HEK293 (cell line): ENCODE measurements around the gene DCDC2B.

Experiments
- BCL11A ChIP-seq: fragments of 450-650 bp; formaldehyde crosslinking; IDR thresholded peaks from 2 replicates; pipeline ENCODE4 v1.5.1; 2016; ENCODE audit warnings: low read depth, missing biosample characterization, missing genetic modification characterization
- HOXA7 ChIP-seq: sonication (generic); formaldehyde crosslinking; IDR thresholded peaks from 2 replicates; pipeline ENCODE4 v1.8.1; 2022; ENCODE audit warnings: missing genetic modification reagents, borderline replicate concordance
- OVOL3 ChIP-seq: fragments of 450-650 bp; formaldehyde crosslinking; IDR thresholded peaks from 2 replicates; pipeline ENCODE4 v1.5.1; 2016; ENCODE audit warnings: missing biosample characterization, missing genetic modification characterization
- YY2 ChIP-seq: fragments of 450-650 bp; formaldehyde crosslinking; IDR thresholded peaks from 2 replicates; pipeline ENCODE4 v1.5.1; 2016; ENCODE audit warnings: missing biosample characterization, missing genetic modification characterization
- ZFHX2 ChIP-seq: fragments of 450-650 bp; formaldehyde crosslinking; conservative IDR thresholded peaks from 2 replicates; pipeline ENCODE4 v1.5.1; 2016; ENCODE audit warnings: missing biosample characterization, missing genetic modification characterization
- ZNF121 ChIP-seq: fragments of 450-650 bp; formaldehyde crosslinking; IDR thresholded peaks from 2 replicates; pipeline ENCODE4 v1.5.1; 2016; ENCODE audit warnings: missing biosample characterization, missing genetic modification characterization
- ZNF140 ChIP-seq: fragments of 450-650 bp; formaldehyde crosslinking; IDR thresholded peaks from 2 replicates; pipeline ENCODE4 v1.5.1; 2016; ENCODE audit warnings: missing biosample characterization, missing genetic modification characterization
- ZNF16 ChIP-seq: fragments of 450-650 bp; formaldehyde crosslinking; IDR thresholded peaks from 2 replicates; pipeline ENCODE4 v1.5.1; 2016; ENCODE audit warnings: low read depth, missing biosample characterization, missing genetic modification characterization
- ZNF18 ChIP-seq: fragments of 450-650 bp; formaldehyde crosslinking; IDR thresholded peaks from 2 replicates; pipeline ENCODE4 v1.5.1; 2016; ENCODE audit warnings: missing biosample characterization, missing genetic modification characterization
- ZNF2 ChIP-seq: fragments of 450-650 bp; formaldehyde crosslinking; IDR thresholded peaks from 2 replicates; pipeline ENCODE4 v1.5.1; 2016; ENCODE audit warnings: missing biosample characterization, missing genetic modification characterization
- ZNF211 ChIP-seq: fragments of 450-650 bp; formaldehyde crosslinking; IDR thresholded peaks from 2 replicates; pipeline ENCODE4 v1.5.1; 2016; ENCODE audit warnings: low read depth, missing biosample characterization, missing genetic modification characterization
- ZNF391 ChIP-seq: fragments of 450-650 bp; formaldehyde crosslinking; IDR thresholded peaks from 2 replicates; pipeline ENCODE4 v1.5.1; 2016; ENCODE audit warnings: low read depth, missing biosample characterization, missing genetic modification characterization, borderline replicate concordance
- ZNF488 ChIP-seq: fragments of 450-650 bp; formaldehyde crosslinking; IDR thresholded peaks from 2 replicates; pipeline ENCODE4 v1.5.1; 2016; ENCODE audit warnings: missing biosample characterization, missing genetic modification characterization
- ZNF501 ChIP-seq: fragments of 450-650 bp; formaldehyde crosslinking; IDR thresholded peaks from 2 replicates; pipeline ENCODE4 v1.5.1; 2016; ENCODE audit warnings: missing biosample characterization, missing genetic modification characterization
- ZNF514 ChIP-seq: fragments of 450-650 bp; formaldehyde crosslinking; IDR thresholded peaks from 2 replicates; pipeline ENCODE4 v1.5.1; 2016; ENCODE audit warnings: missing biosample characterization, missing genetic modification characterization
- ZNF529 ChIP-seq: fragments of 450-650 bp; formaldehyde crosslinking; IDR thresholded peaks from 2 replicates; pipeline ENCODE4 v1.5.1; 2017; ENCODE audit warnings: missing genetic modification characterization, missing biosample characterization; ENCODE audit not compliant: insufficient replicate concordance
- ZNF596 ChIP-seq: fragments of 450-650 bp; IDR thresholded peaks from 2 replicates; pipeline ENCODE4 v1.5.0; 2018; ENCODE audit warnings: missing biosample characterization, mild to moderate bottlenecking, missing genetic modification characterization, moderate library complexity
- ZNF639 ChIP-seq: fragments of 450-650 bp; formaldehyde crosslinking; IDR thresholded peaks from 2 replicates; pipeline ENCODE4 v1.5.1; 2016; ENCODE audit warnings: missing biosample characterization, missing genetic modification characterization
- ZNF658 ChIP-seq: fragments of 450-650 bp; formaldehyde crosslinking; IDR thresholded peaks from 2 replicates; pipeline ENCODE4; 2016; ENCODE audit warnings: missing biosample characterization, missing genetic modification characterization
- ZNF664 ChIP-seq: fragments of 450-650 bp; formaldehyde crosslinking; IDR thresholded peaks from 2 replicates; pipeline ENCODE4 v1.5.1; 2016; ENCODE audit warnings: missing biosample characterization, missing genetic modification characterization
- ZNF701 ChIP-seq: fragments of 450-650 bp; formaldehyde crosslinking; IDR thresholded peaks from 2 replicates; pipeline ENCODE4 v1.5.1; 2016; ENCODE audit warnings: missing biosample characterization, missing genetic modification characterization
- ZNF704 ChIP-seq: fragments of 450-650 bp; formaldehyde crosslinking; IDR thresholded peaks from 2 replicates; pipeline ENCODE4 v1.5.1; 2016; ENCODE audit warnings: missing biosample characterization, missing genetic modification characterization
- TF ChIP-seq, protein P1 (sequence below): fragments of 450-650 bp; formaldehyde crosslinking; IDR thresholded peaks from 2 replicates; pipeline ENCODE4 v1.5.1; 2016; ENCODE audit warnings: missing biosample characterization, missing genetic modification characterization, borderline replicate concordance
- TF ChIP-seq, protein P2 (sequence below): fragments of 450-650 bp; formaldehyde crosslinking; IDR thresholded peaks from 2 replicates; pipeline ENCODE4 v1.5.1; 2016; ENCODE audit warnings: missing biosample characterization, missing genetic modification characterization
- TF ChIP-seq, protein P3 (sequence below): fragments of 450-650 bp; formaldehyde crosslinking; IDR thresholded peaks from 2 replicates; pipeline ENCODE4 v1.5.1; 2017; ENCODE audit warnings: missing biosample characterization, missing genetic modification characterization

Gene DCDC2B

GRCh38 chr1:32205401-32206370 lies 3.2 kb upstream of the DCDC2B start, which contains the start of gene IQCC (continued):
- TF ChIP-seq, protein P1, sequence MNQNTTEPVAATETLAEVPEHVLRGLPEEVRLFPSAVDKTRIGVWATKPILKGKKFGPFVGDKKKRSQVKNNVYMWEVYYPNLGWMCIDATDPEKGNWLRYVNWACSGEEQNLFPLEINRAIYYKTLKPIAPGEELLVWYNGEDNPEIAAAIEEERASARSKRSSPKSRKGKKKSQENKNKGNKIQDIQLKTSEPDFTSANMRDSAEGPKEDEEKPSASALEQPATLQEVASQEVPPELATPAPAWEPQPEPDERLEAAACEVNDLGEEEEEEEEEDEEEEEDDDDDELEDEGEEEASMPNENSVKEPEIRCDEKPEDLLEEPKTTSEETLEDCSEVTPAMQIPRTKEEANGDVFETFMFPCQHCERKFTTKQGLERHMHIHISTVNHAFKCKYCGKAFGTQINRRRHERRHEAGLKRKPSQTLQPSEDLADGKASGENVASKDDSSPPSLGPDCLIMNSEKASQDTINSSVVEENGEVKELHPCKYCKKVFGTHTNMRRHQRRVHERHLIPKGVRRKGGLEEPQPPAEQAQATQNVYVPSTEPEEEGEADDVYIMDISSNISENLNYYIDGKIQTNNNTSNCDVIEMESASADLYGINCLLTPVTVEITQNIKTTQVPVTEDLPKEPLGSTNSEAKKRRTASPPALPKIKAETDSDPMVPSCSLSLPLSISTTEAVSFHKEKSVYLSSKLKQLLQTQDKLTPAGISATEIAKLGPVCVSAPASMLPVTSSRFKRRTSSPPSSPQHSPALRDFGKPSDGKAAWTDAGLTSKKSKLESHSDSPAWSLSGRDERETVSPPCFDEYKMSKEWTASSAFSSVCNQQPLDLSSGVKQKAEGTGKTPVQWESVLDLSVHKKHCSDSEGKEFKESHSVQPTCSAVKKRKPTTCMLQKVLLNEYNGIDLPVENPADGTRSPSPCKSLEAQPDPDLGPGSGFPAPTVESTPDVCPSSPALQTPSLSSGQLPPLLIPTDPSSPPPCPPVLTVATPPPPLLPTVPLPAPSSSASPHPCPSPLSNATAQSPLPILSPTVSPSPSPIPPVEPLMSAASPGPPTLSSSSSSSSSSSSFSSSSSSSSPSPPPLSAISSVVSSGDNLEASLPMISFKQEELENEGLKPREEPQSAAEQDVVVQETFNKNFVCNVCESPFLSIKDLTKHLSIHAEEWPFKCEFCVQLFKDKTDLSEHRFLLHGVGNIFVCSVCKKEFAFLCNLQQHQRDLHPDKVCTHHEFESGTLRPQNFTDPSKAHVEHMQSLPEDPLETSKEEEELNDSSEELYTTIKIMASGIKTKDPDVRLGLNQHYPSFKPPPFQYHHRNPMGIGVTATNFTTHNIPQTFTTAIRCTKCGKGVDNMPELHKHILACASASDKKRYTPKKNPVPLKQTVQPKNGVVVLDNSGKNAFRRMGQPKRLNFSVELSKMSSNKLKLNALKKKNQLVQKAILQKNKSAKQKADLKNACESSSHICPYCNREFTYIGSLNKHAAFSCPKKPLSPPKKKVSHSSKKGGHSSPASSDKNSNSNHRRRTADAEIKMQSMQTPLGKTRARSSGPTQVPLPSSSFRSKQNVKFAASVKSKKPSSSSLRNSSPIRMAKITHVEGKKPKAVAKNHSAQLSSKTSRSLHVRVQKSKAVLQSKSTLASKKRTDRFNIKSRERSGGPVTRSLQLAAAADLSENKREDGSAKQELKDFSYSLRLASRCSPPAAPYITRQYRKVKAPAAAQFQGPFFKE (tag by site-specific recombination) = peak; percentile 92; the same call in 1 of the 2 replicates
- no peak for TF ChIP-seq ZNF488 (tag by site-specific recombination)
- TF ChIP-seq ZNF501 (tag by site-specific recombination) = peak; percentile 76
- TF ChIP-seq ZNF664 (tag by site-specific recombination) = no peak
- no peak for TF ChIP-seq YY2
- TF ChIP-seq ZNF16 (tag by site-specific recombination) = no peak
- TF ChIP-seq, protein P2, sequence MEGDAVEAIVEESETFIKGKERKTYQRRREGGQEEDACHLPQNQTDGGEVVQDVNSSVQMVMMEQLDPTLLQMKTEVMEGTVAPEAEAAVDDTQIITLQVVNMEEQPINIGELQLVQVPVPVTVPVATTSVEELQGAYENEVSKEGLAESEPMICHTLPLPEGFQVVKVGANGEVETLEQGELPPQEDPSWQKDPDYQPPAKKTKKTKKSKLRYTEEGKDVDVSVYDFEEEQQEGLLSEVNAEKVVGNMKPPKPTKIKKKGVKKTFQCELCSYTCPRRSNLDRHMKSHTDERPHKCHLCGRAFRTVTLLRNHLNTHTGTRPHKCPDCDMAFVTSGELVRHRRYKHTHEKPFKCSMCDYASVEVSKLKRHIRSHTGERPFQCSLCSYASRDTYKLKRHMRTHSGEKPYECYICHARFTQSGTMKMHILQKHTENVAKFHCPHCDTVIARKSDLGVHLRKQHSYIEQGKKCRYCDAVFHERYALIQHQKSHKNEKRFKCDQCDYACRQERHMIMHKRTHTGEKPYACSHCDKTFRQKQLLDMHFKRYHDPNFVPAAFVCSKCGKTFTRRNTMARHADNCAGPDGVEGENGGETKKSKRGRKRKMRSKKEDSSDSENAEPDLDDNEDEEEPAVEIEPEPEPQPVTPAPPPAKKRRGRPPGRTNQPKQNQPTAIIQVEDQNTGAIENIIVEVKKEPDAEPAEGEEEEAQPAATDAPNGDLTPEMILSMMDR (tag by site-specific recombination) = peak; percentile 95
- TF ChIP-seq ZNF596 (tag by site-specific recombination) = no peak
- no peak for TF ChIP-seq HOXA7 (CRISPR knock-in tag)
- TF ChIP-seq ZNF704 (tag by site-specific recombination) = no peak
- no peak for TF ChIP-seq ZNF140 (tag by site-specific recombination)
- 0 out of 2 replicates have a peak, but pooled peaks have one; percentile 16 for TF ChIP-seq ZNF18 (tag by site-specific recombination)
- TF ChIP-seq ZNF658 (tag by site-specific recombination) = no peak
- TF ChIP-seq ZNF121 = 0 out of 2 replicates have a peak, but pooled peaks have one; percentile 27
- peak; percentile 47 for TF ChIP-seq ZNF2 (tag by site-specific recombination)
- TF ChIP-seq ZNF391 = no peak
- no peak for TF ChIP-seq ZNF639 (tag by site-specific recombination)
- no peak for TF ChIP-seq ZNF701 (tag by site-specific recombination)
- no peak for TF ChIP-seq OVOL3
- TF ChIP-seq, protein P3, sequence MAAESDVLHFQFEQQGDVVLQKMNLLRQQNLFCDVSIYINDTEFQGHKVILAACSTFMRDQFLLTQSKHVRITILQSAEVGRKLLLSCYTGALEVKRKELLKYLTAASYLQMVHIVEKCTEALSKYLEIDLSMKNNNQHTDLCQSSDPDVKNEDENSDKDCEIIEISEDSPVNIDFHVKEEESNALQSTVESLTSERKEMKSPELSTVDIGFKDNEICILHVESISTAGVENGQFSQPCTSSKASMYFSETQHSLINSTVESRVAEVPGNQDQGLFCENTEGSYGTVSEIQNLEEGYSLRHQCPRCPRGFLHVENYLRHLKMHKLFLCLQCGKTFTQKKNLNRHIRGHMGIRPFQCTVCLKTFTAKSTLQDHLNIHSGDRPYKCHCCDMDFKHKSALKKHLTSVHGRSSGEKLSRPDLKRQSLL = no peak
- TF ChIP-seq ZNF529 (tag by site-specific recombination) = no peak
- TF ChIP-seq ZNF211 (tag by site-specific recombination) = no peak
- no peak for TF ChIP-seq BCL11A
- no peak for TF ChIP-seq ZNF514 (tag by site-specific recombination)
- peak; percentile 96 for TF ChIP-seq ZFHX2 (tag by site-specific recombination)
